Loucy (cell line): ENCODE data around the gene SELENON.

ENCODE experiments used
- EZH2phosphoT487 ChIP-seq: fragments of 200-600 bp; IDR thresholded peaks from 2 replicates; pipeline ENCODE4 v1.6.1; 2018; ENCODE audit warnings: antibody characterized with exemption, mild to moderate bottlenecking, moderate library complexity, borderline replicate concordance
- TF ChIP-seq, protein P1 (sequence below): fragments of 200-600 bp; sonication (generic); conservative IDR thresholded peaks from 2 replicates; pipeline ENCODE4 v1.5.1; 2014; ENCODE audit warnings: mild to moderate bottlenecking, antibody characterized with exemption, low read length

DNA sequence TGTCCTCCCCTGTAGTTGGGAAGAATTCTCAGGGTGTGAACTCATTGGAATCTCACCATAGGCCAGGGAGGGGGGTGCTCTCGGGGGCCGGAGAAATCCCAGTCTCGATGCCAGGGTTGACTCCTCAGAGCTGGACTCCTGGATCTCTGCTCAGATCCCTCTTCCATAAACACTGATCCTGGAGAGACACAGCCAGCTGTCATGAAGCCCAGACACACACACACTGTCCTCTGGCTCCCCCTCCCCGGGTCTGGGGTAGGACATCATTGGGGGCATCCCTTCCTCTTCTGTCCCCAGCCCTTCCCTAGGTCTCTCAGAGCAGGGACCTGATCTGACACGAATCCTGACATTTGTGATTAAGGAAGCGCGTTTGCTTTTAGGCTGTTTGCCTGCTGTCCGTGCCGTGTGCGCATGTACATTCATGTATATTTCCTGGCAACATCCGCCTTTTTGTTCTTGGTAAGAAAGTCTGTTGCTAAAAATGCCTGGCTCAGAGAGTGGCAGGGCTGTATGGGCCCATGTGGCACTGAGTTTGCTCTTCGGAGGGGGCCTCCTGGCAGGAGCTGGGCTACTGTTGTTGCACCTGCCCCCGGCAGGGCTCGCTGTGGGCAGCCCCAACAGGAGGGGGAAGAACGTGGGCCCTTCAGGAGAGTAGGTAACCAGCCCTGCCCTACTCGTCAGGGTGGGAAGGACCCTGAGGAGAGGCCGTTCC, 45.4 kb upstream of the SELENON start:
- TF ChIP-seq, protein P1, sequence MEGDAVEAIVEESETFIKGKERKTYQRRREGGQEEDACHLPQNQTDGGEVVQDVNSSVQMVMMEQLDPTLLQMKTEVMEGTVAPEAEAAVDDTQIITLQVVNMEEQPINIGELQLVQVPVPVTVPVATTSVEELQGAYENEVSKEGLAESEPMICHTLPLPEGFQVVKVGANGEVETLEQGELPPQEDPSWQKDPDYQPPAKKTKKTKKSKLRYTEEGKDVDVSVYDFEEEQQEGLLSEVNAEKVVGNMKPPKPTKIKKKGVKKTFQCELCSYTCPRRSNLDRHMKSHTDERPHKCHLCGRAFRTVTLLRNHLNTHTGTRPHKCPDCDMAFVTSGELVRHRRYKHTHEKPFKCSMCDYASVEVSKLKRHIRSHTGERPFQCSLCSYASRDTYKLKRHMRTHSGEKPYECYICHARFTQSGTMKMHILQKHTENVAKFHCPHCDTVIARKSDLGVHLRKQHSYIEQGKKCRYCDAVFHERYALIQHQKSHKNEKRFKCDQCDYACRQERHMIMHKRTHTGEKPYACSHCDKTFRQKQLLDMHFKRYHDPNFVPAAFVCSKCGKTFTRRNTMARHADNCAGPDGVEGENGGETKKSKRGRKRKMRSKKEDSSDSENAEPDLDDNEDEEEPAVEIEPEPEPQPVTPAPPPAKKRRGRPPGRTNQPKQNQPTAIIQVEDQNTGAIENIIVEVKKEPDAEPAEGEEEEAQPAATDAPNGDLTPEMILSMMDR = no peak
- no peak for TF ChIP-seq EZH2phosphoT487
